ENCODE results near the gene PREX1. TPM values are rescaled to one million over a fixed set of nuclear protein-coding genes. Genes with fewer than 3 reads are reported as not detected.

PREX1 gene
- total RNA-seq, 1 donor from 2014 or later: 248 TPM

- Mint-ChIP-seq H3K4me1 (ENCODE audit: unreplicated experiment) (peaks cover 39% of the 10 kb centered on the region), H3K4me3 (ENCODE audit: unreplicated experiment) (no peak overlapping the region), H3K27ac (ENCODE audit: unreplicated experiment) (no peak overlapping the region), H3K9me3 (ENCODE audit: unreplicated experiment) (no peaks in the 10 kb centered on the region), H3K27me3 (ENCODE audit: unreplicated experiment) (peaks cover 8% of the 10 kb centered on the region), H3K36me3 (ENCODE audit: low read depth, unreplicated experiment) (peaks cover 43% of the 10 kb centered on the region)
- no peak for DNase-seq (ENCODE audit: low spot score)
- no peak for TF ChIP-seq CTCF (IDR thresholded peaks at IDR 0.05; ENCODE audit: unreplicated experiment)
Measured at GRCh38 chr20:48809673-48810072, 18.1 kb downstream of the PREX1 start.

GRCh38 chr20:48808382-48809034 lies 19.3 kb downstream of the PREX1 start:
- H3K36me3 Mint-ChIP-seq (ENCODE audit: low read depth, unreplicated experiment): peaks cover 53% of the 10 kb centered on the region
- TF ChIP-seq CTCF (IDR thresholded peaks at IDR 0.05; ENCODE audit: unreplicated experiment): no peak
- no peak for DNase-seq (ENCODE audit: low spot score)
- peaks cover 46% of the 10 kb centered on the region for H3K4me1 Mint-ChIP-seq (ENCODE audit: unreplicated experiment)
- peak overlapping the region; percentile 42 for H3K27ac Mint-ChIP-seq (ENCODE audit: unreplicated experiment)
- H3K9me3 Mint-ChIP-seq (ENCODE audit: unreplicated experiment): no peaks in the 10 kb centered on the region
- peak overlapping the region; percentile 62 for H3K4me3 Mint-ChIP-seq (ENCODE audit: unreplicated experiment)
- peaks cover 15% of the 10 kb centered on the region for H3K27me3 Mint-ChIP-seq (ENCODE audit: unreplicated experiment)

DNA sequence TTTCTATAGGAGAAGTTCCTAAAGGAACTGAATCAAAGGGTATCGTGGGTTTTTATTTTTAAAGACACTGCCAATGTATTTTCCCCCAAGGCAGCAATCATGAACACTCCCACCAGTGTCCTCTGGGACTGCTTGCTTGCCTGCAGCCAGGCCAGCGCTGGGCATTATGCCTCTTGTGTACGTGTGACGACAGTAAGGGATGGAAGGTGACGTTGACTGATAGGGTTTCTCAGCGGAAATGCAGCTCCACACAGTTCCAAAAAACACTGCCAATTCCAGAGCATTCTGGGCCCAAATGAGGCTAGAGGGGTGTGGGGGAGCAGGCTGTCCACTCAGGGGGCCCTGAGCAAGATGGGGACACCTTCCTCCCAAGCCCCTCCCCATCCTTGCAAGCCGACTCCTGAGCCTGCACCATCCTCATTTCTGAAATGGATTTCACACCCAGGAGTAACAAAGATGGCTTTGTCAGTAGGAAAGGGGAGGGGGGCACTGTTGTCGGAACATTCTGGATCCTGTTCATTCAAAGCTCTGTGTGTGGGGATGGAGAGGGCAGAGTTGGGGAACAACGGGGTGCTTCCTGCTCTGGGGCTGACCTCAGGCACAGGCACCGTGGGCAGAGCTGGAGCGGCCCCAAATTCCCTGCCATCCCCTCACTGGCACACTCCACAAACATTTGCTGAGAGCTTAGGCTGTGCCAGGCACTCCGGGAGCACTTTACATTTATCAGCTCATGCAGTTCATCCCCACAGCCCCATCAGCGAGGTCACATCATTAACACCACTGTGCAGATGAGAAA lies 20.0 kb downstream of the PREX1 start:
- H3K27me3 Mint-ChIP-seq (ENCODE audit: unreplicated experiment): peaks cover 15% of the 10 kb centered on the region
- H3K4me1 Mint-ChIP-seq (ENCODE audit: unreplicated experiment): peaks cover 46% of the 10 kb centered on the region
- H3K9me3 Mint-ChIP-seq (ENCODE audit: unreplicated experiment): no peaks in the 10 kb centered on the region
- peaks cover 53% of the 10 kb centered on the region for H3K36me3 Mint-ChIP-seq (ENCODE audit: low read depth, unreplicated experiment)
- DNase-seq (ENCODE audit: low spot score): no peak
- H3K27ac Mint-ChIP-seq (ENCODE audit: unreplicated experiment): no peak overlapping the region
- no peak for TF ChIP-seq CTCF (IDR thresholded peaks at IDR 0.05; ENCODE audit: unreplicated experiment)
- peak overlapping the region; percentile 73 for H3K4me3 Mint-ChIP-seq (ENCODE audit: unreplicated experiment)

DNA sequence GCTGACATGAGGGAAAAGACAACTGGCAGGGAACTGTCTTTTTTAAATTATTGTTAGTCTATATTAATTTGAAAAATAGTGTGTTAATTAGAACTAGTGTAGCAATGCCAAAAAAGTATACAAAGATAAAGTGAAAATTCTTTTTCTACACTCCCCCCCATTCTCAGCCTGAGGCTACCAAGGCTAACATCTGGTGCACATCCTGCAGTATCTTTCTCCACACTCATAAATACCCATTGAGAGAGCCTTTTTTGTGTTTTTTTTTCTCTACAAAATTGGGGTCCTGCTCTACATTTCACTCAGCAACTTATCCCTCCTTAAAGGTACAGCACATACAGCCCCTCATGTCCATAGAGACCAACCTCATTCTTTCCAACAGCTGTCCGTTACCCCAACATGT lies 20.7 kb downstream of the PREX1 start:
- no peak for TF ChIP-seq CTCF (IDR thresholded peaks at IDR 0.05; ENCODE audit: unreplicated experiment)
- Mint-ChIP-seq H3K36me3 (ENCODE audit: low read depth, unreplicated experiment) (peaks cover 58% of the 10 kb centered on the region), H3K4me3 (ENCODE audit: unreplicated experiment) (peak overlapping the region; percentile 73), H3K27ac (ENCODE audit: unreplicated experiment) (no peak overlapping the region), H3K27me3 (ENCODE audit: unreplicated experiment) (peaks cover 21% of the 10 kb centered on the region), H3K4me1 (ENCODE audit: unreplicated experiment) (peaks cover 52% of the 10 kb centered on the region), H3K9me3 (ENCODE audit: unreplicated experiment) (no peaks in the 10 kb centered on the region)
- DNase-seq (ENCODE audit: low spot score): no peak

GRCh38 chr20:48805716-48806115 lies 22.1 kb downstream of the PREX1 start:
- Mint-ChIP-seq H3K4me3 (ENCODE audit: unreplicated experiment) (no peak overlapping the region), H3K36me3 (ENCODE audit: low read depth, unreplicated experiment) (peaks cover 58% of the 10 kb centered on the region), H3K9me3 (ENCODE audit: unreplicated experiment) (no peaks in the 10 kb centered on the region), H3K27me3 (ENCODE audit: unreplicated experiment) (peaks cover 21% of the 10 kb centered on the region), H3K27ac (ENCODE audit: unreplicated experiment) (no peak overlapping the region), H3K4me1 (ENCODE audit: unreplicated experiment) (peaks cover 59% of the 10 kb centered on the region)
- TF ChIP-seq CTCF (IDR thresholded peaks at IDR 0.05; ENCODE audit: unreplicated experiment): no peak
- DNase-seq (ENCODE audit: low spot score): no peak
